Measurements from ENCODE around the gene CCDC88C.
A peak's percentile ranks its signal among the peaks of the same experiment; 100 is the strongest.
"Not testable (repeated sequence)": the region's sequence is repeated elsewhere in the genome, so short reads cannot be mapped to it uniquely, and the experiment has no call there.

The CCDC88C gene

DNA sequence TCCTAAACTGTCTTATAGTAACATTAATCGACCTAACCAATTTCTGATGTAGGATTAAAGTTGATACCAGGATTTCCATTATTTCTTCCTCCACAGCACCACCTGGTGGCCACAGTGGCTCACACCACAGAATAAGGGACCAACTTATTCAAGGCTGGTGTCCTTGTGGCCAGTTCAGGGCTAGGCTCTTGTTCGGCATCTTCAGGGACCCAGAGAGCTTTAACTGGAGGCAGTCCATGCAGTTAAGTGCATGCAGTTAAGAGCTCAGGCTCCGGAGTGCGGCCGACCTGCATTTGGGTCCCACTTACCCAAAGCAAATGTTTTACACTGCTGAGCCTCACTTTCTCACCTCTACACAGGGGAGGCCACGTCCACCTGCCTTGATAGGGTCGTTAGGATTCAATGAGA lies 131.1 kb downstream of the CCDC88C start:
- peak; percentile 77 for DNase-seq (ENCODE audit: low read depth)

DNA sequence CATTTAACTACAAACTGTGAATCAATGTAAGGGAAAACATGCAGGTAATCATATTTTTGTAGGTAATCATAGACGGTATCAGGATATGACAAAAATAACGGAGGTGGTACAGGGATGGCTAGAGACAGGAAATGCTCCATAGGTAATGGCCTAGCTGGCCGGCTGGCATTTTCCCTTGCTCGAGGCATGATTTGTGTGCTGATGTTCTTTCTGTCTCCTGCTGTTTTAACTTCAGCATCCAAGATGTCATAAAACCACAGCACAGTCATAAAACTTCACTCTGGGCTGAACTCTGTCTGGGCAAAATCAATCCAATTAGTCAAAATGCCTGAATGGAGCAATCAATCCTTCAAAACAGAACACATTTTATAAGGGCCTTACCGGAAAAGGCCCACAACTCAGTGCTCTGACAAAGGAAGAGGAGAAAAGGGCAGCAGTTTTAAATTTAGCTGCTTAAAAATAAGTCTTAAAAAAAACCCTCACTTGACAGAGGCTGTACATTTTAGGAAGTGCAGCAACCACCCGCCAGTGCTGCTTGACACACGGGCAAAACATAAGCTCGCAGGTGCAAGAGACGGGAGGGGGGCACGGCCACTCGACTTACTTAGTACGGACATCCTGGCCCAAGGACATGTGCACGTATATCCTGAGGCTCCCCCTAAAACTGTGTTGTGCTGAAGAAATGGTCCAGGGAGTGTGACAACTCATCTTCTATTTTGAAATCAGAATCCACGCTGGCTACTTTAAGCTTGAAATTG lies 132.7 kb downstream of the CCDC88C start:
- DNase-seq (ENCODE audit: low read depth): no peak

DNA sequence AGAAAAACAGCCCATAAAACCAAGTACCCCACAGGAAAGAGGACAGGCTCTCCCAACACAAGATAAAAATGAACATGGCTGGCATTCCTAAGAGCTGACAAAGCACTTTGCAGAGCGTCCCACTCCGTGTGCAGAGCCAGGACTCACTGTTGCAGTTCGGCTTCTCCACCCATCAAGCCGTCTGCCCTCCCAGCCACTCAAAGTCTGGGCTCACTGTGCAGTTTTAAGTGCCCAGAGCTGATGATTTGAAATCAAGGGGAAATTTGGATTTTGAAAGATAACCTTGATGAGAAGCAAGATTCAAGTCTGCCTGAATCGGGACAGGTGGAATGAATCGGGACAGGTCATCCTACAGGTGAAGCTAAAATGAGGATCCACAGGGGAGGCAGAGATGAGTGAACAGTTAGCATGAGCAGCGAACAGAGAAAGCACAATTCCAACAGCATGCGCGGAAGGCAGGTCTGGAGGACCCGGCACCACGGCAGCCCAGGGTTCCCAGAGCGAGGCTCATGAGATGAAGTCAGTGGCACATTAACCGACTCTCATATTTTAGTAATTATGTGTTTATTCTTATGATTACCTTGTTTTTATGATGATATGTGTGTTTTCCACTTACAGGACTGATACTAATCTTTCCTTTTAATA lies 133.4 kb downstream of the CCDC88C start:
- no peak for DNase-seq (ENCODE audit: low read depth)

DNA sequence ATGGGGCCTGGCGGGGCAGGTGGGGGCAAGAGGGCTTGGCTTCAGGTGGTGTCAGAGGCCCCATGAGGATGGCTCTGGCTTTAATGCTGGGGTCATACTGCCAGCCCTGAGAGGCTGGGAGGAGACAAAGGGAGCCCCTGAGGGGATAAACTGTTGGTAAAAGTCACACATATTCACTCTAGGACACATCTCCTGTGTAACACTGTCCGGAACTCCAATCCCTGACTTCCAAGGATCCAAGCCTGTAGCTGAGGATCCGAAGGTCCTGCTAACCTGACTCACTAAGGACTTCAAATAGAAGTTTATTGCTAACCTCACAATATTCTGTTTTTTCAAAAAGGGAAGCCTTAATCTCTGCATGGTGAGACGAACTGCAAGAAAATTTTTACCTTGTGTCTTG lies 134.0 kb downstream of the CCDC88C start:
- no peak for DNase-seq (ENCODE audit: low read depth)

DNA sequence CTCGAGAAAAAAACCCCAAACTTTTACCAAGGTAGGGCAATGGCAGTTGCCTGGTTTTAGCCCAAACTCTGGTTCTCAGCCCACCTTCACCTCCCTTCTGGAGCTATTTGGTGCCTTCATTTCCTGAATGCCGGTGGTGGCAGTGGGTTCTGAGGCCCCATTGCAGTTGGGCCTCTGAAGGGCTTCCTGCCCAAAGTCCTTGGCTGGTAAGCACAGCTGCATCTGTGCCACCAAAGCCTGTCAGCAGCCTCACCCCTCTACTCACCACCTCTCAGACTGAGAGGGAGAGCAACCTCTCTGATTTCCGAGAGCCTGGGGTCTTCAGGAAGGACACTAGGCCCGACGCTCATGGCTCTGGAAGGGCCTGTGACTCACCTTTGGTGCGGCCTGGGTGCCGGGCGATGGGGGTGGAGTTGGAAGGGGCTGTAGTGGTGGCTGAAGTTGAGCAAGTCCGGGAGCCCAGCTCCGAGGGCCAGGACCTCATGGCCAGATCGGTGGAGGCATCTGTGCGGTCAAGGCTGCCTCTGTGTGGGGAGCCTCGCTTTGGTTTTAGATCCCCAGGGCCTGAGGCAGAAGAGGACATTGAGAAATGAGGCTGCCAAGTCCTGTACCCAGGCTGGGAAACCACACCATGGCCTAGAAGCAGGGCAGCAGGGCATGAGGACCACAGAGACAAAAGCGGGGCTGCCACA lies 134.5 kb downstream of the CCDC88C start:
- DNase-seq (ENCODE audit: low read depth): no peak

DNA sequence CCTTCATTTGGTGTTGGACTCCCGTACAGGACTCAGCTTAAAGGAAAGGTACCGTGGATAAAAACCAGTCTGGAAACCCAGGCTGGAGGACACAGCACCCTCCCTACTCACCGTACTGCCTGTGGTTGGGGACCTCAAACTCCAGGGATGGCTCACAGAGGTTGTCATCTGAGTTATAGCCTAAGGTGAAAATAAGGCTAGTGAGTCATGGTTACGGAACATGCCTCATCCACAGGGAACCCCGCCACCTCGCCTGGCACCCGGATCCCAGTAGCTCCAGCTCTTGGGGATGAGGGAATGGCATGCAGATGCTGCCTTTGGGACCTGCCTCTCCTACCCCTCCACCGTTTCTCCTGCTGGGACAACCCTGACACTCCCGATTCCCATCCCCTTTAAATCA lies 136.3 kb downstream of the CCDC88C start:
- no peak for DNase-seq (ENCODE audit: low read depth)

DNA sequence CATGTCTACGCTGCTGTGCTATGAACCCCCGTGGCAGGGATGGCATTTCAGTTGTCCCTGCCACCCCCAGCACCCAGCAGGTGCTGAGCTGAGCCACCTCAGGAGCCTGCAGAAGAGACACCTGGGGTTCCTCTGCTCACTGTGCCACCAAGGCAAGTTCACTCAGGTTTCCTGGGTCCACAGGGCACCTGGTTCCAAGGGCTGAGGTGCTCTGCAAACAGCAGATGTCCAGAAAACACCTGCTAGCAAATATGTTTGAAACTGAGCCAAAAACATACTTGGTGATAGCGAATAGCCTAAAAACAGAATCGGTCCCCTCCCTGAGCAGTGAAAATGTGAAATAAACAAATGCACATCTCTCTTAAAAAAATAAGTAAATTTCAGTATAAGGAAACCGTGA lies 137.5 kb downstream of the CCDC88C start:
- DNase-seq (ENCODE audit: low read depth): no peak

DNA sequence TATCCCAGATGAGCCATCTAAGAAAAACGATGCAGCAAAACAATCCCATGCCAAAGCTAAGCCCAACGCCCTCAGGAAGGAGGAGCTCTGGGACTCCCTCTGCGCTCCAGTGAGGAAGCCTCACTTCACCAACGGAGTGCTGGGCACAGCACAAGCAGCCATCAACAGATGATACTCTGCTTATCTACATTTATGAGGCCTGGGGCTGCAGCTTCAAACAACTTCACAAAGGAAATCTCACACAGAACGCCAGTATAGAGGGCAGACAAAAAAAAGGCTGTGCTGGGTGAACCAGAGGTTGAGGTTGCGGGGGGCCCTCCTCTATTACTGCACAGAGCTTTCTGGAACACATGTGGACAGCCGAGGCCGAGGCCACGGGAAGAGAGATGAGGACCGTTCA lies 138.3 kb downstream of the CCDC88C start:
- no peak for DNase-seq (ENCODE audit: low read depth)

DNA sequence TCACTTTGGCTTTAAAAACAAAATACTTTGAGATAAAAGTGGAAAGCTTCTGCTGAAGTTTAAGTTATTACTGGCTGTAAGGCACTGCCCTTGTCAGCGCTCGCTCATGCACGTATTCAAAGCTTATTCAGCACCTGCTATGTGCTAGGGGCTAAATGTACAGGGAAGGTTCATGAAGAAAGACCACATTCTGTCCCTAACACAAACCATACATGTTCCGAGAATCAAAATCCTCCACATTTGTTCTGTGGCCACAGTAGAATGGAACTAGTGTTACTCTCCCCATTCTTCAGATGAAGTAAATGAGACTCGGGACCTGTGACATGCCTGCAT lies 139.3 kb downstream of the CCDC88C start:
- no peak for DNase-seq (ENCODE audit: low read depth)

DNA sequence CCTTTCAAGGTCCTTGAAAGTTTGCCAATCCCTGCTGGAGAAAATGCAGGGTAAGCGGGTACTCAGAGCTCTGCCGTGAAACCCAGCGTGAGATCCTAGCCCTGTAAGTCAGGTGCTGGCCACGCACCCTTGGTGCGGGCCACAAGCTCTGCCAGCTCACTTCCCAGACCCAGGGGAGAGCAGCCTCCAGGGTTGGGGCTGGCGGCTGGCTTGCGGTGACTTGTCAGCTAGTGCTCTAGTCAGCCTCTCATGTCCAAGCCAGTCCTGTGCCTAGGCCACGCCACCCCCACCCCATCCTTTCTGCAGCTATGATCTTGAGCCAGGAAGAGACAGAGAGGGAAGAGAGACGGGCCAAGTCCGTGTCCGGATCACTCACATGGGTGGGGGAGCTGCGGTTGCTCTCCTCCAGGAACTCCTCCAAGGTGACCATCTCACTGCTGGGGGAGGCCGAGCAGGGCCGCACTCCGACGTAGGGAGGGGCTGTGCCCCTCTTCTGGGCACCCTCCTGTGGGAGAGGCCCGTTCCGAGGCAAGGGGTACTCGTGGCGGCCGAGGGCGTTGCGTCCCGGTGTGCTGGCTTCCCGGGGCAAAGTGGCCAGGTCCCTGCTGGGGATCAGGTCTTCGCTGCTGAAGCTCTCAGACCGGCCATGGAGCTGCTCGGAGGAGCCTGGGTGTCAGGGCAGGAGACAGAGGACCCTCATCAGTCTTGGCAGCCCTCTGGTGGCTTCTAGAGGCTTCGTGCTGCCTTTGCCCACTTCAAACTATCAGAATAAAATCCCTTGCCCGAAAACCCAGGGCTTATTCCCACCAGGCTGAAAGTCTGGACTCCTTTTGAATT lies 139.9 kb downstream of the CCDC88C start:
- no peak for DNase-seq (ENCODE audit: low read depth)

DNA sequence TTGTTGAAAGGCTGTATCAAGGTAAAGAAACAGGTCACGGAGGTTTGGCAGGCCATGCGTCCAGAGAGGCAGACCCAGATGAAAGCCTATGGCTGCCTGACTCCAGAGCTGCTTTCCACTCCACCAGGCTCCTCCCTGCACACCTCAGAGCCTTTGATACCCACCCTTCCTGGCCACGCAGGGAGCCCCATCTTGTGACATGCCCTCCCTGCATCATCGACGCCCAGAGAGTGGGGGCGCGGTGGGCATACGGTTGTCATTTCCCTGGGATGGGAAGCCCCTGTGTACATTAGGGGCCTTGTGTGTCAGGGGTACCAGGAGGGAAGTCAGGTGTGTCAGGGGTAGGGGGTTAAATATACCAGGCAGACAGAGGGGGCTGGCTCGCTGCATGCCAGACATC lies 142.8 kb downstream of the CCDC88C start:
- DNase-seq (ENCODE audit: low read depth): no peak

DNA sequence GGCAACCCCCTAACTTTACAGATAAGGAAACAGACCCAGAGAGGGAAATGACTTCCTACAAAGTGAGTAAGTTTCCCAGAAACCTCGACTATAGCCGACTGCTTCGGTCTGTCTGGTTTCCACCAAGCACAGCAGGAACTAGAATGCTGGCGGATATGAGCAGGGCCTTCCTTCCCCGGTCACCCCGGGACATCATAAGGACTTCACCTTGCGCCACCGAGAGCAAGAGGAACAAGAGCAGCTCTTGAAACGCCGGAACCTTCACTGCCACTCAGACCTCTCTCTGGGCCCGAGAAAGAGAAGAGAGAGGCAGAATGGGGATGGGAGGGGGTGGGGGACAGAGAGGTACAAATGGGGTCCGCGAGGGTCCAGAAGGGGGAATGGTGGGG lies 143.7 kb downstream of the CCDC88C start:
- DNase-seq (ENCODE audit: low read depth): no peak

DNA sequence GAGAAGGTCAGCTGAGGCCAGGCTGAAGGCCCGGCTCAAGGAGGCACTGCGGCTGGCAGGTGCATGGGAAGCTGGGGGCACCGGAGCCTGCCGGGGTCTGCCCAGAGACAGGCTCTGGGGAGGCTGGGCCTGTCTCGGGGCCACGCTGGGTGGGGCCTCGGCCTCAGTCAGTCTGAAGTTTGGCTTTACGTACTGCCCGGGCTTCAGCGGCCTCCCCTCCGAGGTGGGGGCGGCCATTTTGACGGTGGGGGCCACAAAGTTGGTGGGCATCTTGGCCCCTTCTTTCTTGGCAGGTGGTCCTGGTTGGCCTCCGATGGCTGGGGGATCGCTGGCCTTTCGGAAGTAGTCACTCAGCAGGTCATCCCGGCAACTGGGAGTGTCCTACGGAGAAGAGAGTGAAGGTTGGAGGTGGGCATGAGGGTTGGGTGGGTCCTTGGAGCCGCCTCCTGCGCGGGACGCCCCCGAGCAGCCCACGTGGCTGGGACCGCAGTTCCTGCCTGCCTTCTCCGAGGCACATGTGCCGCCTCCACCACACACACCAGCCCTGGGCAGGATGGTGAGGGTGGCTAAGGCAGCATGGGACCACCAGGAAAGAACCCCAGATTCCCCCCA lies 144.2 kb downstream of the CCDC88C start:
- no peak for DNase-seq (ENCODE audit: low read depth)

DNA sequence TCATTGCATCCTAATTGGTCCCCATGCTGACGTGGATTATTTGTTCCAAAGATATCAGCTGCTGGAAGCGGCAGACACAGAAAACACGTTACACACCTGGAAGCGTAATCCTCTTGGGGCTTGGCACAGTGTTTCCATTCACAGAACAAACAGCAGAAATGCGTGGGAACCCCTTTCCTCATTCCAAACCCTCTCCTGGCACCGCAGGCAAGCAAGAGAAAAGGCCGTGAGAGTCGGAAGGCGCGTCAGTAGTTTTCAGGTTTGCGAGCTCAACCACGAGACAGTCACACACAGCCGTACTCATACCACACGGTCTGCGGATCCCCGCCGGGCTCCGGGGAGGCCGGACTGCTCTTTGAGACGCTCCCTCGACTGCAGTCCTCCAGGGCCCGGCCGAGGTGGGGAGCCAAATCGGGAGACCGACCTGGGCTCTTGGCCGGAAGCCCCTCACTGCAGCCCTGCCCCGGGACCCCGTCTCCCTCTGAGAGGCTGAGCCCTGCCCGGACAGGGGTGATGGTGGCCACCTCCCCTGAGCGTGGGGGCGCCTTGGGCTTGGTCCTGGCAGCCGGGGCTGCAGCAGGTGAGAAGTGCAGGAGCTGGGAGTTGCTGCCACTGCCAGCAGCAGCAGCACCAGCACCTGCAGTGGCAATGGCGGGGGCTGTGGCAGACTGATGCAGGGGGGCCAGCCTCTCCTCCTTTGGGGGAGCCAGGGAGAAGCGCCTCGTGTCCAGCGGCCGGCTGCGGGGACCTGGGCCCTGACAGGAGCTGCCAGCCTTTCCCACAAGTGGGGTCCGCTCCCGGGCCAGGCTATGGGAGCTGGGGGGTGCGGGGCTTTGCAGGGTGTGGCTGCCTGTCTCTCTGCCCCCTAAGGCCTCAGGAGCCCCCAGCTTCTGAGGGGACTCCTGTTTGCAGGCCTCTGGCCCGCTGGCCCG lies 145.0 kb downstream of the CCDC88C start:
- DNase-seq (ENCODE audit: low read depth): no peak

DNA sequence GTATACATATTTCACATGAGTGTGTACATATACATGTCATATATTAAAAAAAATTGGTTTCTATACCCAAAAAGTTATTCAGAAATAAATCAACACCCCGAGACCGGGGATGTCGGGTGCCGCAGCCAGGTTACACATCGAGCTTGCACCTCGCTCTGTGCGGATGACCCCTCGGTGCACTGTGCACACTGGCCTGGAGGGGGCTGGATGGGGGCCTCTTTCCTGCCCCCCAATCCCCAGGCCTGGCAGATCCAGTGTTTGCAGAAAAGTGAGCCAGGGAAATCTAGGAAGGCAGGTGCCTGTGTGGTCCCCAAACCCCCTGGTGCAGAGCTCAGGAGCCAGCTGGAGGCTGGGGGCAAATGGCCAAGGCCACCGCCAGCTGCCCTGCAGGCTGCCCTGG lies 146.0 kb downstream of the CCDC88C start:
- no peak for DNase-seq (ENCODE audit: low read depth)

DNA sequence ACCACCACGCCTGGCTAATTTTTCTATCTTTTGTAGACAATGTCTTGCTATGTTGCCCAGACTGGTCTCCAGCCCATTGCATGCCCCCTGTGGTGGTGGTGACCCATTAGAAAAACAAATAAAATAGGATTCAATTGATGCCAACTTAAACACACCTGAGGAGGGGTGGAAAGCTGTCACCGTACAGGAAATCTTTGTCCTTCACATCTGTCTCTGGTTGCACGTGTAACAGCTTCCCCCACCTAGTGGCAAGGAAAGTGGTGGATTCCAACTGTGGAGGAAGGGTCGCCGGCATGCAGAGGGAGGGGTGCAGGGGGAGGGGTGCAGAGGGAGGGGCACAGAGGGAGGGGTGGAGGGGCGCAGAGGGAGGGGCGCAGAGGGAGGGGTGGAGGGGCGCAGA lies 147.0 kb downstream of the CCDC88C start:
- no peak for DNase-seq (ENCODE audit: low read depth)

DNA sequence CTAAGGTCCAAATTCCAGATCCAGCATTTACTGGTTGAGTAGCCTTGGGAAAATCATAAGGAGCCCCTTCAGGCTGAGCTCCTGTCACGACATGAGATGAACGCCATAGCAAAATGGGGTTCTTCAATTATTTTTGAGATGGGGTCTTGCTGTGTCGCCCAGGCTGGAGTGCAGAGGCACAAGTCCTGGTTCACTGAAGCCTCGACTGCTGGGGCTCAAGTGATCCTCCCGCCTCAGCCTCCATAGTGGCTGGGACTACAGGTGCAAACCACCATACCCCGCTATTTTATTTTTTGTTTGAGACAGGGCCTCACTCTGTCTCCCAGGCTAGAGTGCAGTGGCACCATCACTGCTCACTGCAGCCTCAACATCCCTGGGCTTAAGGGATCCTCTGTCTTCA lies 147.4 kb downstream of the CCDC88C start:
- DNase-seq (ENCODE audit: low read depth): no peak

DNA sequence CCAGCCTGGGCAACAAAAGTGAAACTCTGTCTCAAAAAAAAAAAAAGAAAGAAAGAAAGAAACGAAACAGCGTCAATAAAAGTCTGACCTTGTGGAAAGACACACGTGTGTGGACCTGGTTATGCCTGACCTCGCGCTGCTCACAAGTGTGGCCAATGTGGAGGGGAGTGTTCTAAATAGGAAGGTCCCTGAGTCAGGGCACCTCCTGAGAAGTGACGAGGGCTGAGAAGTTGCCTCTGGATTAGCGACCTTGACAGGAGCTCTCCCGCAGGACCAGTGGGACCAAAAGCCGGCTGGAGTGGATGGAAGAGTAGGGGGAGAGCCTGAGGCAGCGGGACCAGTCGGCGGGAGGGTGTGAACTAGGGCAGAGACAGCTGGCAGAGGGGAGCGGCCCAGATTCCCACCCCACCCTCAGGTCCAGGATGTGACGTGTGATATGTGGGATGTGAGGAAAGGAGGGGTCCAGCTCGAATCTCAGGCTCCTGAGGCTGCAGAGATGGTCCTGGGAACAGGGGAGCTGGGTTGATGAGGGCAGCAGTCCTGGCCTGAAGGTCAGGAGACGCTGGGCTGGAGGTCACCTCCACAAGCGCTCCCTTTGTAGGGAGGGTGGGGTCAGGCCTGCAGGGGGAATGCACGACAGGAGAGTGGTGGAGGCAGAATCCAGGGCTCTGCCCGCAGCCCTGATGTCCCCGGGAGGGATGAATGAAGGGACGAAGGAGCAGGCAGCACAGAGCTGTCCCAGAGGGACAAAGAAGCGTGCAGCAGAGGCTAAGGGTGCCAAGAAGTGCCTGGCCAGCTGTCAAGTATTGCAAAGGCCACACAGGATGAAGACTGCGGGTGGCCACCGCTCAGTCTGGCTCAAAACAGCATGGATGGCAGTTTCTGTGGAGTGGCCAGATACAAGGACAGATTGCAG lies 148.3 kb downstream of the CCDC88C start:
- DNase-seq (ENCODE audit: low read depth): no peak

DNA sequence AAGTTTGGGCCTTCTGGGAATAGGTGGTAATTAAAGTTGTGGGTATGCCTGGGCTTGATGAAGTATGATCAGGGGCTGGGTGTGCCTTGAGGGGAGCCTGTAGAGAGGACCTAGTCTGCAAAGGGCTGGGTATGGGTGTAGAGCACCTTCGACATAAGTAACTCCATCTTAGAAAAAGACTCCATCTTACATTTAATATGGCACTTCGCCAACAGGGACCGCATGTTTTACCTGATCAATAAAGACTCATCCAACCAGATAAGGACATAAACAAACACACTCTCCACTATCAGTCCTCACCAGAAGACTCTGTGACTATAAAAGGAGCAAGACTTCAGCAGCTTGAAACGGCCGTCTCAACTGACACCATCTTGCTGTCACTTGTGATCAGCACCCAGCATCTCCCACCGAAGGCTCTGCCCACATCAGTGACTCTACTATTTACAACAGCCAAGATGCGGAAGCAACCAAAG lies 149.6 kb downstream of the CCDC88C start:
- no peak for DNase-seq (ENCODE audit: low read depth)

DNA sequence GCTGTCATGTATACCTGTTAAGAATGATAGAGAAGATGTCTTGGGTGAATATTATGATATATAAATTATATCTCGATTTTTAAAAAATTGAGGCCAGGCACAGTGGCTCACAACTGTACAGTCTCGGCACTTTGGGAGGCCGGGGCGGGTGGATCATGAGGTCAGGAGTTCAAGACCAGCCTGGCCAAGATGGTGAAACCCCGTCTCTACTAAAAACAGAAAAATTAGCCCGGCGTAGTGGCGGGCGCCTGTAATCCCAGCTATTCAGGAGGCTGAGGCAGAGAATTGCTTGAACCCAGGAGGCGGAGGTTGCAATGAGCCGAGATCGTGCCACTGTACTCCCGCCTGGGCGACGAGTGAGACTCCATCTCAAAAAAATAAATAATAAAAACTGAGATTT lies 151.3 kb downstream of the CCDC88C start:
- not testable (repeated sequence) for DNase-seq (ENCODE audit: low read depth)

Data from stimulated activated CD8-positive, alpha-beta memory T cell treated with anti-CD3 and anti-CD28 coated beads, Interleukin-12 subunit alpha, Interleukin-12 subunit beta, amount 100 ng/mL, for 1 hour (primary cell).